ENCODE results near the gene CDKN1C.

The CDKN1C gene

GRCh38 chr11:2911088-2911784 is 25.7 kb upstream of the CDKN1C start:
- no peak overlapping the region for H3K27ac ChIP-seq (ENCODE audit: low read depth, low read length)
- H3K23ac ChIP-seq (ENCODE audit: low read length) = no peak overlapping the region
- H3K79me1 ChIP-seq (ENCODE audit: low read length) = peaks cover 3% of the 10 kb centered on the region
- no CpG with 5 or more reads among the region's 18 CpGs for WGBS (ENCODE audit: extremely low coverage, insufficient coverage, insufficient read length)
- no peak overlapping the region for H2BK5ac ChIP-seq (ENCODE audit: low read depth, low read length, poor library complexity)
- peaks cover 2% of the 10 kb centered on the region for H3K9me3 ChIP-seq (ENCODE audit: insufficient read depth, low read depth, low read length)
- no peak overlapping the region for H2BK120ac ChIP-seq (ENCODE audit: insufficient read depth, low read length, poor library complexity)
- H3K4me2 ChIP-seq (ENCODE audit: low read length) = no peak overlapping the region
- no peak overlapping the region for H2BK12ac ChIP-seq (ENCODE audit: low read length)
- no peaks in the 10 kb centered on the region for H3K27me3 ChIP-seq (ENCODE audit: insufficient read depth, low read length)
- H3K4ac ChIP-seq (ENCODE audit: low read depth, low read length) = no peak overlapping the region
- H3K4me1 ChIP-seq (ENCODE audit: control insufficient read depth in 1 of 2, insufficient read depth in 2 of 2, low read length in 2 of 2) = peaks cover 14 to 18% of the 10 kb centered on the region in 2 experiments
- H4K91ac ChIP-seq (ENCODE audit: low read depth, low read length) = no peak overlapping the region
- H3K18ac ChIP-seq (ENCODE audit: low read length) = no peak overlapping the region
- H2AFZ ChIP-seq (ENCODE audit: insufficient read depth, low read length, poor library complexity) = no peak overlapping the region
- no peak overlapping the region for H3K14ac ChIP-seq (ENCODE audit: low read length)
- no peak for DNase-seq
- H3K79me2 ChIP-seq (ENCODE audit: control insufficient read depth, insufficient read depth, low read length, poor library complexity) = no peaks in the 10 kb centered on the region
- no peak overlapping the region for H4K12ac ChIP-seq (ENCODE audit: low read depth, low read length)
- no peaks in the 10 kb centered on the region for H3K36me3 ChIP-seq (ENCODE audit: control insufficient read depth in 1 of 2, insufficient read depth in 2 of 2, low read length in 2 of 2)
- H3K9ac ChIP-seq (ENCODE audit: low read length) = no peak overlapping the region
- no peak overlapping the region for H4K8ac ChIP-seq (ENCODE audit: low read depth, low read length)
- H3K4me3 ChIP-seq (ENCODE audit: low read depth, low read length) = no peak overlapping the region
- no peak overlapping the region for H2AK5ac ChIP-seq (ENCODE audit: low read length)

DNA sequence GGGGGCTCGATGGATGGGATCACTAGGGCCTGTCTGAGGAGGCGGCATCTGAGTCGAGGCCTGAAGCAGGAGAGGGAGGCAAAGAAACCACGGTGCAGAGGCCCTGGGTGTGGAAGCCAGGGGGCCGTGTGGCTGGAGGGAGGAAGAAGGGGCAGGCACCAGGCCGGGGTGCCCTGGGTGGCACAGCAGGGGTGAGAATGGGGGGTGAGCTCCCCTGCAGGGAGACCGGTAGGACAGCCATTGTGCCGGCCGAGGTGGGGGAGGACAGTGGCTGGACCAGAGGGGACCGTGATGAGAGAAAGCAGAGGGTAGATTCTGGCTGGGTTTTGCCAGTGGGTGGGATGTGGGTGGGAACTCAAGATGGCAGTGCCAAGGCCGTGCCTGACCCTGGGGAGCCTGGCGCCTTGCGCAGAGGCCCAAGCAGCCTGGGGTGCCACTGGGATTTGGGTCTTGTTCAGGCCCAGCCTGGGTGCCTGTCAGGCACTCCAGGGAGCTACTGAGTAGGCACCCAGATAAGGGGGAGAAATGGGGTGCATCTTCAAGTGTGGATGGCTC is 24.9 kb upstream of the CDKN1C start:
- WGBS (ENCODE audit: extremely low coverage, insufficient coverage, insufficient read length) = no CpG with 5 or more reads among the region's 13 CpGs
- peaks cover 2% of the 10 kb centered on the region for H3K9me3 ChIP-seq (ENCODE audit: insufficient read depth, low read depth, low read length)
- no peak for DNase-seq

DNA sequence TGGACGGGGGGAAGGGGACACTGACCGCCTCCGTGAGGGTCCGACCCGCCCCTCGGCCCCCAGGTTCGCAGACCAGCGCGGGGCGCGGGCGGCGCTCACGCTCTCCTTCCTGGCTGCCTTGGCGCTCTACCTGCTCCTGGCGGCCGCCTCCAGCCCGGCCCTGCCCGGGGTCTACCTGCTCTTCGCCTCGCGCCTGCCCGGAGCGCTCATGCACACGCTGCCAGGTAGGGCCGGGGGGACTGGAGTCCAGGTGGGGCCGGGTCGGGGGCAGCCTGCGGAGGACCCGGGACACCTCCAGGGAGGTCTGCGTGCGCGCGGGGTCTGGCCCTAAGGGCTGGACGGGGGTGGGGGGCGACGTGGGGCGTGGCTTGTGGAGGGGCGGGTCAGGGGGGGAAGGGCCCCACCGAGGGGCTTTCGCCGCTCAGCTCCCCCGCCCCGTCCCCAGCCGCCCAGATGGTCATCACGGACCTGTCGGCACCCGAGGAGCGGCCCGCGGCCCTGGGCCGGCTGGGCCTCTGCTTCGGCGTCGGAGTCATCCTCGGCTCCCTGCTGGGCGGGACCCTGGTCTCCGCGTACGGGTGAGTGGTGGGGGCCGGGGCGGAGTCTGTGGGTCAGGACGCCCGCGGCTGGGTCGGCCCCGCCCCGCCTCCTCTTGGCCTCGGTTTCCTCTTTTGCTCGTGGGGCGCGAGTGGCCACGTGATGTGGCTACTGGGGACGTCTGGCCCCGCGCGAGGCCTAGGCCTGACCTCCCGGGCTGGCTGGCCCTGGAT is 23.7 kb upstream of the CDKN1C start:
- no peak overlapping the region for H3K4ac ChIP-seq (ENCODE audit: low read depth, low read length)
- H3K14ac ChIP-seq (ENCODE audit: low read length) = no peak overlapping the region
- no peak overlapping the region for H2BK120ac ChIP-seq (ENCODE audit: insufficient read depth, low read length, poor library complexity)
- no peak overlapping the region for H2AFZ ChIP-seq (ENCODE audit: insufficient read depth, low read length, poor library complexity)
- H4K12ac ChIP-seq (ENCODE audit: low read depth, low read length) = no peak overlapping the region
- H2BK12ac ChIP-seq (ENCODE audit: low read length) = no peak overlapping the region
- peaks cover 0 to 2% of the 10 kb centered on the region in 2 experiments for H3K36me3 ChIP-seq (ENCODE audit: control insufficient read depth in 1 of 2, insufficient read depth in 2 of 2, low read length in 2 of 2)
- no peak overlapping the region for H4K91ac ChIP-seq (ENCODE audit: low read depth, low read length)
- no peak overlapping the region for H3K18ac ChIP-seq (ENCODE audit: low read length)
- H3K9ac ChIP-seq (ENCODE audit: low read length) = no peak overlapping the region
- no peak overlapping the region for H3K23ac ChIP-seq (ENCODE audit: low read length)
- no peak overlapping the region for H3K4me3 ChIP-seq (ENCODE audit: low read depth, low read length)
- peaks cover 14 to 18% of the 10 kb centered on the region in 2 experiments for H3K4me1 ChIP-seq (ENCODE audit: control insufficient read depth in 1 of 2, insufficient read depth in 2 of 2, low read length in 2 of 2)
- H3K9me3 ChIP-seq (ENCODE audit: insufficient read depth, low read depth, low read length) = peaks cover 2% of the 10 kb centered on the region
- no peak overlapping the region for H2AK5ac ChIP-seq (ENCODE audit: low read length)
- no CpG with 5 or more reads among the region's 78 CpGs for WGBS (ENCODE audit: extremely low coverage, insufficient coverage, insufficient read length)
- H4K8ac ChIP-seq (ENCODE audit: low read depth, low read length) = no peak overlapping the region
- peaks cover 3% of the 10 kb centered on the region for H3K79me1 ChIP-seq (ENCODE audit: low read length)
- H3K79me2 ChIP-seq (ENCODE audit: control insufficient read depth, insufficient read depth, low read length, poor library complexity) = no peaks in the 10 kb centered on the region
- no peak overlapping the region for H3K4me2 ChIP-seq (ENCODE audit: low read length)
- H3K27ac ChIP-seq (ENCODE audit: low read depth, low read length) = no peak overlapping the region
- no peaks in the 10 kb centered on the region for H3K27me3 ChIP-seq (ENCODE audit: insufficient read depth, low read length)
- no peak for DNase-seq
- H2BK5ac ChIP-seq (ENCODE audit: low read depth, low read length, poor library complexity) = no peak overlapping the region

More for the DNA sequence above, 24.9 kb upstream of the CDKN1C start:
- no peak overlapping the region for H4K91ac ChIP-seq (ENCODE audit: low read depth, low read length)
- H2BK5ac ChIP-seq (ENCODE audit: low read depth, low read length, poor library complexity) = no peak overlapping the region
- H2AFZ ChIP-seq (ENCODE audit: insufficient read depth, low read length, poor library complexity) = no peak overlapping the region
- no peak overlapping the region for H2AK5ac ChIP-seq (ENCODE audit: low read length)
- H3K18ac ChIP-seq (ENCODE audit: low read length) = no peak overlapping the region
- no peak overlapping the region for H3K9ac ChIP-seq (ENCODE audit: low read length)
- no peak overlapping the region for H3K14ac ChIP-seq (ENCODE audit: low read length)
- H3K4me3 ChIP-seq (ENCODE audit: low read depth, low read length) = no peak overlapping the region
- no peak overlapping the region for H3K23ac ChIP-seq (ENCODE audit: low read length)
- H2BK12ac ChIP-seq (ENCODE audit: low read length) = no peak overlapping the region
- peaks cover 3% of the 10 kb centered on the region for H3K79me1 ChIP-seq (ENCODE audit: low read length)
- H3K27ac ChIP-seq (ENCODE audit: low read depth, low read length) = no peak overlapping the region
- H3K79me2 ChIP-seq (ENCODE audit: control insufficient read depth, insufficient read depth, low read length, poor library complexity) = no peaks in the 10 kb centered on the region
- H2BK120ac ChIP-seq (ENCODE audit: insufficient read depth, low read length, poor library complexity) = no peak overlapping the region
- H3K4ac ChIP-seq (ENCODE audit: low read depth, low read length) = no peak overlapping the region
- peaks cover 14 to 18% of the 10 kb centered on the region in 2 experiments for H3K4me1 ChIP-seq (ENCODE audit: control insufficient read depth in 1 of 2, insufficient read depth in 2 of 2, low read length in 2 of 2)
- H4K8ac ChIP-seq (ENCODE audit: low read depth, low read length) = no peak overlapping the region
- H3K36me3 ChIP-seq (ENCODE audit: control insufficient read depth in 1 of 2, insufficient read depth in 2 of 2, low read length in 2 of 2) = no peaks in the 10 kb centered on the region
- H3K4me2 ChIP-seq (ENCODE audit: low read length) = no peak overlapping the region
- no peak overlapping the region for H4K12ac ChIP-seq (ENCODE audit: low read depth, low read length)
- H3K27me3 ChIP-seq (ENCODE audit: insufficient read depth, low read length) = no peaks in the 10 kb centered on the region

- Histone ChIP-seq H3K27ac (ENCODE audit: low read depth, low read length) (no peak overlapping the region), H2BK12ac (ENCODE audit: low read length) (no peak overlapping the region), H2AFZ (ENCODE audit: insufficient read depth, low read length, poor library complexity) (no peak overlapping the region), H3K36me3 (ENCODE audit: control insufficient read depth in 1 of 2, insufficient read depth in 2 of 2, low read length in 2 of 2) (peaks cover 0 to 2% of the 10 kb centered on the region in 2 experiments), H3K79me1 (ENCODE audit: low read length) (peaks cover 3% of the 10 kb centered on the region), H2AK5ac (ENCODE audit: low read length) (no peak overlapping the region), H2BK120ac (ENCODE audit: insufficient read depth, low read length, poor library complexity) (no peak overlapping the region), H2BK5ac (ENCODE audit: low read depth, low read length, poor library complexity) (no peak overlapping the region), H3K4me1 (ENCODE audit: control insufficient read depth in 1 of 2, insufficient read depth in 2 of 2, low read length in 2 of 2) (peaks cover 13% of the 10 kb centered on the region in 2 experiments), H4K12ac (ENCODE audit: low read depth, low read length) (no peak overlapping the region), H3K9me3 (ENCODE audit: insufficient read depth, low read depth, low read length) (peaks cover 2% of the 10 kb centered on the region), H3K4me3 (ENCODE audit: low read depth, low read length) (no peak overlapping the region), H3K23ac (ENCODE audit: low read length) (no peak overlapping the region), H3K27me3 (ENCODE audit: insufficient read depth, low read length) (no peaks in the 10 kb centered on the region), H3K4me2 (ENCODE audit: low read length) (no peak overlapping the region), H3K18ac (ENCODE audit: low read length) (no peak overlapping the region), H4K91ac (ENCODE audit: low read depth, low read length) (no peak overlapping the region), H3K9ac (ENCODE audit: low read length) (no peak overlapping the region), H3K79me2 (ENCODE audit: control insufficient read depth, insufficient read depth, low read length, poor library complexity) (no peaks in the 10 kb centered on the region), H3K4ac (ENCODE audit: low read depth, low read length) (no peak overlapping the region), H4K8ac (ENCODE audit: low read depth, low read length) (no peak overlapping the region), H3K14ac (ENCODE audit: low read length) (no peak overlapping the region)
- WGBS (ENCODE audit: extremely low coverage, insufficient coverage, insufficient read length) = no CpG with 5 or more reads among the region's 14 CpGs
- no peak for DNase-seq
Measured at GRCh38 chr11:2908130-2908529, 22.6 kb upstream of the CDKN1C start.
